ENCODE results near the gene RBM38.

The RBM38 gene

GRCh38 chr20:57404006-57404405 is 12.8 kb downstream of the RBM38 start:
- no peak for DNase-seq (ENCODE audit: low spot score)

- no peak for DNase-seq (ENCODE audit: low spot score)
These were observed 13.3 kb downstream of the RBM38 start for GRCh38 chr20:57404419-57405072.

GRCh38 chr20:57405236-57406016 is 14.2 kb downstream of the RBM38 start:
- no peak for DNase-seq (ENCODE audit: low spot score)

GRCh38 chr20:57407541-57407956 is 16.4 kb downstream of the RBM38 start:
- DNase-seq (ENCODE audit: low spot score): no peak

GRCh38 chr20:57408131-57408530 is 16.9 kb downstream of the RBM38 start:
- no peak for DNase-seq (ENCODE audit: low spot score)

GRCh38 chr20:57408536-57409233 is 17.5 kb downstream of the RBM38 start:
- DNase-seq (ENCODE audit: low spot score): no peak

GRCh38 chr20:57409316-57409671 is 18.1 kb downstream of the RBM38 start:
- DNase-seq (ENCODE audit: low spot score): no peak

GRCh38 chr20:57409672-57410397 is 18.6 kb downstream of the RBM38 start:
- no peak for DNase-seq (ENCODE audit: low spot score)

GRCh38 chr20:57410398-57410920 is 19.3 kb downstream of the RBM38 start:
- DNase-seq (ENCODE audit: low spot score): no peak

GRCh38 chr20:57410924-57411323 is 19.7 kb downstream of the RBM38 start:
- DNase-seq (ENCODE audit: low spot score): no peak

- no peak for DNase-seq (ENCODE audit: low spot score)
These were observed 20.4 kb downstream of the RBM38 start for GRCh38 chr20:57411406-57412283.

- no peak for DNase-seq (ENCODE audit: low spot score)
These were observed 21.3 kb downstream of the RBM38 start for GRCh38 chr20:57412347-57413029.

- DNase-seq (ENCODE audit: low spot score): no peak
These were observed 22.8 kb downstream of the RBM38 start for GRCh38 chr20:57413986-57414385.

GRCh38 chr20:57414867-57415592 is 23.8 kb downstream of the RBM38 start:
- no peak for DNase-seq (ENCODE audit: low spot score)

- no peak for DNase-seq (ENCODE audit: low spot score)
These were observed 24.6 kb downstream of the RBM38 start for GRCh38 chr20:57415771-57416170.

GRCh38 chr20:57416296-57417022 is 25.3 kb downstream of the RBM38 start:
- no peak for DNase-seq (ENCODE audit: low spot score)

GRCh38 chr20:57417051-57417689 is 26.0 kb downstream of the RBM38 start:
- DNase-seq (ENCODE audit: low spot score): no peak

Data from LoVo (cell line).